Gastroesophageal sphincter (tissue), 3 donors: ENCODE data around the gene ARID5B.

ENCODE experiments used
- POLR2A ChIP-seq, 2 donors: fragments of 450-650 bp; IDR thresholded peaks; one replicate each; pipeline ENCODE4 v1.6.1; 2017; ENCODE audit warnings: antibody characterized with exemption in 2 of 2, mild to moderate bottlenecking in 2 of 2, moderate library complexity in 1 of 2
- TF ChIP-seq, protein P1 (sequence below), 4 experiments: fragments of 200-600 bp in 2 of 4; fragments of 450-650 bp in 2 of 4; sonication (generic) in 1 of 4; IDR thresholded peaks; one replicate each; pipeline ENCODE4 v1.5.1; 2017 to 2019; ENCODE audit warnings: antibody characterized with exemption in 4 of 4, mild to moderate bottlenecking in 2 of 4, moderate library complexity in 2 of 4

DNA sequence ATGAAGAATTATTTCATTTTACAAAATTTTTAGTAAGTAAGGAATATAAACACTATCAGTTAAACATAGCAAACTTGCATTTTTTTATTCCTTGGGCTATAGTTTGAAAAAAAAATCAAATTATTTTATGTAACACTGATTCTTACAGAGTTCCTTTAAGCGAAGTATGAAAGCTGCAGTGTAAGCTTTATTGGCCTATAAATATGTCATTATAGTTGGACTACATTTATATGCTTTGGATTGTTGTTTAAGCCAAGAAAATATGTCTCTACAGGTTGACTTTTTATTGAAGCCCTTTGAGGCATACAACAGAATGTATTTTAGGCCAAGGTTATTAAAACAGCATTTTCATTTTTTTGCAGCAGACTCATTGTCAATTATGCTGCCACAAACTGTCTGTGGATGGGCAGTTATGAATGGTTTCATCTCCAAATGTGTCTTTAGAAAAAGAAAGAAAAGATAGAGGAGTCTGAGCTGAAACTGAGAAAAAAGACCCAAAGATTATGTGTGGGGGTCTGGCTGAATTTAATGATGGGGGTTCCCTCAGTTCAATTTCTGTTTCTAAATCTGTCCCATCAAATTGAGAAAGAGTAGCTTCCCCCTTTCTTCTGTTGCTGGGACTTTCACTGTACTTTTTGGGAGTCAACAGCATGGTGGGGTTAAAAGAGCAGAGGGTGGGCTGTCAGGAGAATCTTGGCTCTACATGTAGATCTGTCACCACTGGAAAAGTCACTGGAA, 43.1 kb downstream of the ARID5B start:
- TF ChIP-seq, protein P1, sequence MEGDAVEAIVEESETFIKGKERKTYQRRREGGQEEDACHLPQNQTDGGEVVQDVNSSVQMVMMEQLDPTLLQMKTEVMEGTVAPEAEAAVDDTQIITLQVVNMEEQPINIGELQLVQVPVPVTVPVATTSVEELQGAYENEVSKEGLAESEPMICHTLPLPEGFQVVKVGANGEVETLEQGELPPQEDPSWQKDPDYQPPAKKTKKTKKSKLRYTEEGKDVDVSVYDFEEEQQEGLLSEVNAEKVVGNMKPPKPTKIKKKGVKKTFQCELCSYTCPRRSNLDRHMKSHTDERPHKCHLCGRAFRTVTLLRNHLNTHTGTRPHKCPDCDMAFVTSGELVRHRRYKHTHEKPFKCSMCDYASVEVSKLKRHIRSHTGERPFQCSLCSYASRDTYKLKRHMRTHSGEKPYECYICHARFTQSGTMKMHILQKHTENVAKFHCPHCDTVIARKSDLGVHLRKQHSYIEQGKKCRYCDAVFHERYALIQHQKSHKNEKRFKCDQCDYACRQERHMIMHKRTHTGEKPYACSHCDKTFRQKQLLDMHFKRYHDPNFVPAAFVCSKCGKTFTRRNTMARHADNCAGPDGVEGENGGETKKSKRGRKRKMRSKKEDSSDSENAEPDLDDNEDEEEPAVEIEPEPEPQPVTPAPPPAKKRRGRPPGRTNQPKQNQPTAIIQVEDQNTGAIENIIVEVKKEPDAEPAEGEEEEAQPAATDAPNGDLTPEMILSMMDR (IDR thresholded peaks at IDR 0.05), result no peak
- TF ChIP-seq POLR2A (IDR thresholded peaks at IDR 0.05), result no peak
